HepG2 (cell line): ENCODE data around the gene SBDS. TPM values are rescaled to one million over a fixed set of nuclear protein-coding genes. Genes with fewer than 3 reads are reported as not detected.
"Not testable (repeated sequence)": the region's sequence is repeated elsewhere in the genome, so short reads cannot be mapped to it uniquely, and the experiment has no call there.

Experiments used
- HES4 ChIP-seq: sonication (generic); formaldehyde crosslinking; IDR thresholded peaks from 2 replicates; pipeline ENCODE4 v1.9.0; 2021; ENCODE audit warnings: mild to moderate bottlenecking, missing genetic modification reagents, borderline replicate concordance
- KMT2B ChIP-seq: IDR thresholded peaks from 2 replicates; pipeline ENCODE4 v1.6.1; 2016; ENCODE audit warnings: missing genetic modification reagents, missing compliant biosample characterization
- NR2C2 ChIP-seq: sonication (generic); formaldehyde crosslinking; IDR thresholded peaks from 2 replicates; pipeline ENCODE4 v1.4.0; 2020; ENCODE audit warnings: missing genetic modification reagents, mild to moderate bottlenecking, moderate library complexity, borderline replicate concordance
- SAP130 ChIP-seq: IDR thresholded peaks from 2 replicates; pipeline ENCODE4 v1.6.1; 2016; ENCODE audit warnings: low read depth
- YY1 ChIP-seq: IDR thresholded peaks from 2 replicates; pipeline ENCODE4 v1.6.1; 2011; ENCODE audit warnings: low read length, low read depth, moderate library complexity, mild to moderate bottlenecking; ENCODE audit not compliant: insufficient read depth, insufficient replicate concordance
- ZBTB20 ChIP-seq: sonication (generic); formaldehyde crosslinking; IDR thresholded peaks from 2 replicates; pipeline ENCODE4 v1.8.1; 2023; ENCODE audit warnings: missing genetic modification reagents, low read depth, mild to moderate bottlenecking, borderline replicate concordance
- ZFP90 ChIP-seq: sonication (generic); formaldehyde crosslinking; IDR thresholded peaks from 2 replicates; pipeline ENCODE4 v1.8.0; 2022; ENCODE audit warnings: missing genetic modification reagents, mild to moderate bottlenecking, inconsistent platforms, borderline replicate concordance
- ZNF138 ChIP-seq: sonication (generic); formaldehyde crosslinking; IDR thresholded peaks from 2 replicates; pipeline ENCODE4 v1.5.0; 2020; ENCODE audit warnings: mild to moderate bottlenecking, low read depth, missing genetic modification reagents
- polyA plus RNA-seq, 8 experiments: library from polyadenylated mRNA; depleted of rRNA in 3 of 8; stranded (reverse) in 7 of 8; unstranded in 1 of 8; fragments of >200 nt; fragmentation: Illumina TruSeq in 4 of 8; extraction: Trizol in 4 of 8; gene quantifications; 2 replicates each; pipeline versions ENCODE4 v1.2.1 to v1.2.3, GENCODE V29; 2011 to 2016; ENCODE audit warnings: low read depth in 4 of 8, missing spikeins in 1 of 8, mixed read lengths in 1 of 8; ENCODE audit not compliant: insufficient read depth in 1 of 8
- total RNA-seq, 5 experiments: library from RNA; depleted of rRNA; stranded (reverse); fragments of >200 nt; fragmentation: Illumina TruSeq; extraction: Trizol; gene quantifications; 2 replicates each; pipeline ENCODE4 v1.2.3, GENCODE V29; 2016; ENCODE audit warnings: low read depth in 1 of 5
- TF ChIP-seq, protein P1 (sequence below): sonication (generic); formaldehyde crosslinking; IDR thresholded peaks from 2 replicates; pipeline ENCODE4 v1.8.0; 2022; ENCODE audit warnings: mild to moderate bottlenecking, missing genetic modification reagents; ENCODE audit not compliant: insufficient replicate concordance
- TF ChIP-seq, protein P2 (sequence below): sonication (generic); formaldehyde crosslinking; IDR thresholded peaks from 2 replicates; pipeline ENCODE4 v1.5.0; 2020; ENCODE audit warnings: missing genetic modification reagents, mild to moderate bottlenecking, borderline replicate concordance
- TF ChIP-seq, protein P3 (sequence below), 2 experiments: sonication (generic) in 1 of 2; formaldehyde crosslinking in 1 of 2; IDR thresholded peaks; 2 replicates each; pipeline versions ENCODE4 v1.4.0 to v1.6.1; 2016 to 2020; ENCODE audit warnings: borderline replicate concordance in 1 of 2, low read depth in 1 of 2, mild to moderate bottlenecking in 1 of 2, missing genetic modification reagents in 1 of 2
- TF ChIP-seq, protein P4 (sequence below): IDR thresholded peaks from 2 replicates; pipeline ENCODE4 v1.6.1; 2016; ENCODE audit warnings: missing biosample characterization, missing genetic modification reagents, low read depth

Gene SBDS
- total and polyA plus RNA-seq, 2 of the 13 experiments (the other 11 are each of a cell fraction or from before 2014, with no cell fraction given), result 39.1 to 79.3 TPM

DNA sequence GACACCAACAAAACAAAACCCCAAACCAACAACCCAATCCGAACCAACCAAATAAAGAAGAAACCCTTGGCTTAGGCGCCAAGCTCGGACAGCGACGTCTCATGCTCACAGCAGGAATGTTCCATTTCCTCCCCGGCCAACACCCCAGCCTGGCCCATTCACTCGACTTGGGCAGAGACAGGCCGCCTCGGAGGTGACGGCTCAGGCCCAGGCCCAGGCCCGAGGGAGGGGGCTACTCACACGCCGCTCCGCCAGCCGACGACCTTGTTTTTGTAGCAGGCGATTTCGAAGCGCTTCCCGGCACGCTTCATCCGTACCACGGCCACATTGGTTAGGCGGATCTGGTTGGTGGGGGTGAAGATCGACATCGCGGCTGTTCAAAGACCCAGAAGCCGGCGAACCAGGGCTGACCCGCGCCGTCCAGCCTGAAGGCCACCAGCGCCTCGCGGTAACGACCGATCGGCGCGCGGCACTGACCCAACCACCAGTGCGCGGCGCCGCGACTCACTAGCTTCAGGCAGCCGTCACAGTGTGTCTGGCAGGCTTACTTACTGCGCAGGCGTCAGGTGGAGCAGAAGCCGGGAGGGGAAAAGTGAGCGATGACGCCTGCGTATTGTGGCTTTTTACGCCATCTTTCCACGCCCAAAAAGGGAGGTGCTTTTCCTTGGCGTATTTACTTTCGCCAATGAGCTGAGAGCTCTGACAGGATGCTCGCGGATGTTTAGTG is at the start of gene SBDS (continued):
- TF ChIP-seq, protein P1, sequence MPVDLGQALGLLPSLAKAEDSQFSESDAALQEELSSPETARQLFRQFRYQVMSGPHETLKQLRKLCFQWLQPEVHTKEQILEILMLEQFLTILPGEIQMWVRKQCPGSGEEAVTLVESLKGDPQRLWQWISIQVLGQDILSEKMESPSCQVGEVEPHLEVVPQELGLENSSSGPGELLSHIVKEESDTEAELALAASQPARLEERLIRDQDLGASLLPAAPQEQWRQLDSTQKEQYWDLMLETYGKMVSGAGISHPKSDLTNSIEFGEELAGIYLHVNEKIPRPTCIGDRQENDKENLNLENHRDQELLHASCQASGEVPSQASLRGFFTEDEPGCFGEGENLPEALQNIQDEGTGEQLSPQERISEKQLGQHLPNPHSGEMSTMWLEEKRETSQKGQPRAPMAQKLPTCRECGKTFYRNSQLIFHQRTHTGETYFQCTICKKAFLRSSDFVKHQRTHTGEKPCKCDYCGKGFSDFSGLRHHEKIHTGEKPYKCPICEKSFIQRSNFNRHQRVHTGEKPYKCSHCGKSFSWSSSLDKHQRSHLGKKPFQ (CRISPR knock-in tag), result peak; percentile 18
- TF ChIP-seq HES4 (peak; percentile 65), ZBTB20 (CRISPR knock-in tag) (0 out of 2 replicates have a peak, but pooled peaks have one; percentile 21), YY1 (peak; percentile 66), SAP130 (peak; percentile 84; the same call in 1 of the 2 replicates), KMT2B (peak; percentile 48; the same call in 1 of the 2 replicates), ZFP90 (CRISPR knock-in tag) (peak; percentile 73), ZNF138 (CRISPR knock-in tag) (peak; percentile 33; the same call in 1 of the 2 replicates), NR2C2 (CRISPR knock-in tag) (peak; percentile 17; the same call in 1 of the 2 replicates)
- TF ChIP-seq, protein P2, sequence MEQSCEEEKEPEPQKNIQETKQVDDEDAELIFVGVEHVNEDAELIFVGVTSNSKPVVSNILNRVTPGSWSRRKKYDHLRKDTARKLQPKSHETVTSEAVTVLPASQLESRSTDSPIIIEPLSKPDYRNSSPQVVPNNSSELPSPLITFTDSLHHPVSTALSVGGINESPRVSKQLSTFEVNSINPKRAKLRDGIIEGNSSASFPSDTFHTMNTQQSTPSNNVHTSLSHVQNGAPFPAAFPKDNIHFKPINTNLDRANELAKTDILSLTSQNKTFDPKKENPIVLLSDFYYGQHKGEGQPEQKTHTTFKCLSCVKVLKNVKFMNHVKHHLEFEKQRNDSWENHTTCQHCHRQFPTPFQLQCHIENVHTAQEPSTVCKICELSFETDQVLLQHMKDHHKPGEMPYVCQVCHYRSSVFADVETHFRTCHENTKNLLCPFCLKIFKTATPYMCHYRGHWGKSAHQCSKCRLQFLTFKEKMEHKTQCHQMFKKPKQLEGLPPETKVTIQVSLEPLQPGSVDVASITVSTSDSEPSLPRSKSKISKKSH, result peak; percentile 82; the same call in 1 of the 2 replicates
- TF ChIP-seq, protein P3, sequence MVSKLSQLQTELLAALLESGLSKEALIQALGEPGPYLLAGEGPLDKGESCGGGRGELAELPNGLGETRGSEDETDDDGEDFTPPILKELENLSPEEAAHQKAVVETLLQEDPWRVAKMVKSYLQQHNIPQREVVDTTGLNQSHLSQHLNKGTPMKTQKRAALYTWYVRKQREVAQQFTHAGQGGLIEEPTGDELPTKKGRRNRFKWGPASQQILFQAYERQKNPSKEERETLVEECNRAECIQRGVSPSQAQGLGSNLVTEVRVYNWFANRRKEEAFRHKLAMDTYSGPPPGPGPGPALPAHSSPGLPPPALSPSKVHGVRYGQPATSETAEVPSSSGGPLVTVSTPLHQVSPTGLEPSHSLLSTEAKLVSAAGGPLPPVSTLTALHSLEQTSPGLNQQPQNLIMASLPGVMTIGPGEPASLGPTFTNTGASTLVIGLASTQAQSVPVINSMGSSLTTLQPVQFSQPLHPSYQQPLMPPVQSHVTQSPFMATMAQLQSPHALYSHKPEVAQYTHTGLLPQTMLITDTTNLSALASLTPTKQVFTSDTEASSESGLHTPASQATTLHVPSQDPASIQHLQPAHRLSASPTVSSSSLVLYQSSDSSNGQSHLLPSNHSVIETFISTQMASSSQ (IDR thresholded peaks at IDR 0.05; ENCODE audit: low read depth), result not testable (repeated sequence)
- TF ChIP-seq, protein P3 (CRISPR knock-in tag; IDR thresholded peaks at IDR 0.05; ENCODE audit: borderline replicate concordance), result 0 out of 2 replicates have a peak, but pooled peaks have one; percentile 10
- TF ChIP-seq, protein P4, sequence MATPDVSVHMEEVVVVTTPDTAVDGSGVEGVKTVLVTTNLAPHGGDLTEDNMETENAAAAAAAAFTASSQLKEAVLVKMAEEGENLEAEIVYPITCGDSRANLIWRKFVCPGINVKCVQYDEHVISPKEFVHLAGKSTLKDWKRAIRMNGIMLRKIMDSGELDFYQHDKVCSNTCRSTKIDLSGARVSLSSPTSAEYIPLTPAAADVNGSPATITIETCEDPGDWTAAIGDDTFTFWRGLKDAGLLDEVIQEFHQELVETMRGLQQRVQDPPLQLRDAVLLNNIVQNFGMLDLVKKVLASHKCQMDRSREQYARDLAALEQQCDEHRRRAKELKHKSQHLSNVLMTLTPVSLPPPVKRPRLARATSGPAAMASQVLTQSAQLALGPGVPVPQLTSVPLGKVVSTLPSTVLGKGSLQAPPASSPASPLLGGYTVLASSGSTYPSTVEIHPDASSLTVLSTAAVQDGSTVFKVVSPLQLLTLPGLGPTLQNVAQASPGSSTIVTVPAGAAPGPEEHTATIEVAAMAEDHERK, result 0 out of 2 replicates have a peak, but pooled peaks have one; percentile 53
